ENCODE data around the gene CAMTA1. TPM values are rescaled to one million over a fixed set of nuclear protein-coding genes. Genes with fewer than 3 reads are reported as not detected.

Gene CAMTA1
- total and polyA plus RNA-seq, 9 of the 15 experiments (the other 6 are each of a cell fraction or from before 2014, with no cell fraction given) = 43.9 to 161 (median 65.9) TPM

GRCh38 chr1:7177021-7177420 lies 391.8 kb downstream of the CAMTA1 start:
- 0 out of 2 replicates have a peak, but pooled peaks cover 4% of the 10 kb centered on the region for H4K20me1 ChIP-seq (replicated peaks; ENCODE audit: control insufficient read depth, insufficient read depth, low read length)
- ChIA-PET POLR2A (no interaction called here), CTCF (ENCODE audit: low intra/inter-chr PET ratio) (no interaction called here)
- in situ Hi-C loops (cut with MboI) = no loop called here
- DNase-seq (ENCODE audit: extremely low read depth in 1 of 4, low spot score in 3 of 4) = peak in 3 of 4 experiments; percentile 22 to 29 (median 27)
- H3K27ac ChIP-seq (ENCODE audit: extremely low read depth, low read depth, low read length) = no peak overlapping the region
- H3K27me3 ChIP-seq (ENCODE audit: control insufficient read depth in 2 of 2, insufficient read depth in 2 of 2, low read length in 2 of 2) = peaks cover 3 to 22% of the 10 kb centered on the region in 2 experiments; a peak in 2 of 5 replicates
- H3K36me3 ChIP-seq (ENCODE audit: control insufficient read depth, insufficient read depth, low read length) = no peaks in the 10 kb centered on the region
- ATAC-seq = peak; percentile 82
- no TSS peak for BruUV-seq (replicated peaks)
- no peak overlapping the region for H3K4me3 ChIP-seq
- TF ChIP-seq ZNF75A (CRISPR knock-in tag; IDR thresholded peaks at IDR 0.05) (0 out of 2 replicates have a peak, but pooled peaks have one; percentile 68), EGR1 (conservative IDR thresholded peaks at IDR 0.05) (peak; percentile 32), SIRT6 (IDR thresholded peaks at IDR 0.05; ENCODE audit: low read depth, low read length) (no peak), RHOXF2B (CRISPR knock-in tag; conservative IDR thresholded peaks at IDR 0.05) (no peak), CC2D1A (IDR thresholded peaks at IDR 0.05) (no peak), EP400 (IDR thresholded peaks at IDR 0.05) (no peak)
- intact Hi-C loops (cut with micrococcal nuclease) = no loop called here
- no peak overlapping the region for H3K9ac ChIP-seq (ENCODE audit: insufficient read depth in 1 of 2, low read depth in 2 of 2, low read length in 2 of 2)
- no peaks in the 10 kb centered on the region for H3K9me1 ChIP-seq (ENCODE audit: control insufficient read depth, insufficient read depth, low read length)
- 13% methylated on average over 3 of the region's 3 CpGs for WGBS (ENCODE audit: insufficient coverage, low coverage, missing lambda C conversion rate)
- FAIRE-seq = no peak
- no peaks in the 10 kb centered on the region for H3K9me3 ChIP-seq (replicated peaks; ENCODE audit: control insufficient read depth, insufficient read depth, low read depth, low read length)
- H3K4me1 ChIP-seq (replicated peaks in 1 of 2; ENCODE audit: control insufficient read depth in 2 of 2, insufficient read depth in 2 of 2, low read length in 2 of 2) = no peaks in the 10 kb centered on the region
- no peak overlapping the region for H2AFZ ChIP-seq (ENCODE audit: low read depth, low read length)
- no peaks in the 10 kb centered on the region for H3K79me2 ChIP-seq (ENCODE audit: control insufficient read depth, insufficient read depth, low read length)
- H3K4me2 ChIP-seq (ENCODE audit: insufficient read depth, low read length) = no peak overlapping the region

- in situ Hi-C loops (cut with MboI) = no loop called here
- H3K79me2 ChIP-seq (ENCODE audit: control insufficient read depth, insufficient read depth, low read length) = no peaks in the 10 kb centered on the region
- H3K9me1 ChIP-seq (ENCODE audit: control insufficient read depth, insufficient read depth, low read length) = no peaks in the 10 kb centered on the region
- H3K4me2 ChIP-seq (ENCODE audit: insufficient read depth, low read length) = no peak overlapping the region
- POLR2A ChIA-PET = no interaction called here
- no peak overlapping the region for H3K4me3 ChIP-seq
- no peak overlapping the region for H3K27ac ChIP-seq (ENCODE audit: extremely low read depth, low read depth, low read length)
- ATAC-seq (peak; percentile 56), FAIRE-seq (no peak), DNase-seq (ENCODE audit: extremely low read depth in 1 of 4, low spot score in 3 of 4) (no peak)
- no peak overlapping the region for H3K9ac ChIP-seq (ENCODE audit: insufficient read depth in 1 of 2, low read depth in 2 of 2, low read length in 2 of 2)
- peaks cover 3 to 19% of the 10 kb centered on the region in 2 experiments; a peak in 2 of 5 replicates for H3K27me3 ChIP-seq (ENCODE audit: control insufficient read depth in 2 of 2, insufficient read depth in 2 of 2, low read length in 2 of 2)
- TF ChIP-seq ARID2 (IDR thresholded peaks at IDR 0.05) (no peak), CBFB (CRISPR knock-in tag; IDR thresholded peaks at IDR 0.05) (no peak)
- H2AFZ ChIP-seq (ENCODE audit: low read depth, low read length) = no peak overlapping the region
- intact Hi-C loops (cut with micrococcal nuclease) = no loop called here
- no peaks in the 10 kb centered on the region for H3K9me3 ChIP-seq (replicated peaks; ENCODE audit: control insufficient read depth, insufficient read depth, low read depth, low read length)
- WGBS (ENCODE audit: insufficient coverage, low coverage, missing lambda C conversion rate) = 39% methylated on average over 9 of the region's 9 CpGs
- BruUV-seq (replicated peaks) = no TSS peak
- CTCF ChIA-PET (ENCODE audit: low intra/inter-chr PET ratio) = no interaction called here
- H4K20me1 ChIP-seq (replicated peaks; ENCODE audit: control insufficient read depth, insufficient read depth, low read length) = 0 out of 2 replicates have a peak, but pooled peaks cover 4% of the 10 kb centered on the region
- no peaks in the 10 kb centered on the region for H3K4me1 ChIP-seq (replicated peaks in 1 of 2; ENCODE audit: control insufficient read depth in 2 of 2, insufficient read depth in 2 of 2, low read length in 2 of 2)
- H3K36me3 ChIP-seq (ENCODE audit: control insufficient read depth, insufficient read depth, low read length) = no peaks in the 10 kb centered on the region
Observed at GRCh38 chr1:7177438-7178146, 392.3 kb downstream of the CAMTA1 start.
